Peyer's patch (tissue), 4 donors: ENCODE measurements around the gene LCLAT1. TPM values are rescaled to one million over a fixed set of nuclear protein-coding genes. Genes with fewer than 3 reads are reported as not detected.
A peak's percentile ranks its signal among the peaks of the same experiment; 100 is the strongest.

Source experiments
- DNase-seq, 3 donors: peaks; one replicate each; pipeline ENCODE4 v3.0.0-alpha.2; 2017 to 2019
- H3K27ac ChIP-seq, 4 donors: fragments of 200-600 bp; sonication (generic); one replicate each; pipeline ENCODE4 v1.5.1; 2016 to 2019
- H3K27me3 ChIP-seq, 2 donors: fragments of 200-600 bp; sonication (generic); one replicate each; pipeline ENCODE4 v1.5.1; 2019
- H3K36me3 ChIP-seq, 3 donors: fragments of 200-600 bp; sonication (generic); one replicate each; pipeline ENCODE4 v1.5.1; 2016 to 2019
- H3K4me1 ChIP-seq, 4 donors: fragments of 200-600 bp; sonication (generic); one replicate each; pipeline ENCODE4 v1.5.1; 2016 to 2019
- H3K4me3 ChIP-seq, 4 donors: fragments of 200-600 bp; sonication (generic); 1 replicate in 3 of 4; 2 replicates in 1 of 4; pipeline ENCODE4 v1.5.1; 2016 to 2019; ENCODE audit warnings: mild to moderate bottlenecking in 1 of 4
- H3K9me3 ChIP-seq, 4 donors: fragments of 200-600 bp; sonication (generic); one replicate each; pipeline ENCODE4 v1.5.1; 2016 to 2019; ENCODE audit warnings: mild to moderate bottlenecking in 1 of 4
- CTCF ChIP-seq, 6 experiments: fragments of 450-650 bp in 4 of 6; fragments of 200-600 bp in 2 of 6; sonication (generic) in 1 of 6; IDR thresholded peaks; one replicate each; pipeline ENCODE4 v1.5.1; 2017 to 2019; ENCODE audit warnings: antibody characterized with exemption in 6 of 6, mild to moderate bottlenecking in 3 of 6, moderate library complexity in 1 of 6
- POLR2A ChIP-seq, 2 donors: fragments of 450-650 bp; IDR thresholded peaks; one replicate each; pipeline ENCODE4 v1.5.1; 2017; ENCODE audit warnings: antibody characterized with exemption in 2 of 2, mild to moderate bottlenecking in 2 of 2, moderate library complexity in 2 of 2
- total RNA-seq, 4 donors: library from RNA; depleted of rRNA; stranded (reverse); fragments of >200 nt; gene quantifications; one replicate each; pipeline ENCODE4 v1.1.0, GENCODE V29; 2016

LCLAT1 gene
- total RNA-seq, 4 donors from 2014 or later = 10.7 to 60.8 (median 24.9) TPM

GRCh38 chr2:30456106-30456505 lies 9.1 kb downstream of the LCLAT1 start:
- Histone ChIP-seq H3K27ac (peak overlapping the region in 2 of 4 donors; percentile 5 to 9), H3K4me3 (no peak overlapping the region), H3K27me3 (no peaks in the 10 kb centered on the region), H3K9me3 (no peaks in the 10 kb centered on the region), H3K4me1 (peaks cover 0 to 15% (median 2%) of the 10 kb centered on the region in 4 donors), H3K36me3 (no peaks in the 10 kb centered on the region)
- DNase-seq = no peak
- TF ChIP-seq CTCF (IDR thresholded peaks at IDR 0.05) (no peak), POLR2A (IDR thresholded peaks at IDR 0.05) (no peak)

DNA sequence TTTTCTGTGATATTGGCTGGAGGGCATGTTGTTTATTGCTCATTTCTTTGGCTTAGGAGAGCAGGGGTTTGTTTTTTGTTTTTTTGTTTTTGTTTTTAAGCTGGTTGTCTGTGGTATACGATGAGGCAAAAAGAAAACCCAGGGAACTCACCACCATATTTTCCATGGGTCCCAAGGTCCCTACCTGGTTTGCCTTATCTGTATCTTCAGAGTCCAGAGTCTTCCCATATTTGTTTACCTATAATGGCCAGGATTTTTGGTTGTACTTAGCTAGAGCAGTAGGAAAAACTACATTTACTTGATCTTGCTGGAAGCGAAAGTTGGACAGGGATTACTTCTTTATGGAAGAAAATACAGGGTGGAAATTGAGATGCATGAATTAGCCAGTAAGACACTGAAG lies 9.5 kb downstream of the LCLAT1 start:
- no peaks in the 10 kb centered on the region for H3K36me3 ChIP-seq
- DNase-seq = no peak
- H3K9me3 ChIP-seq = no peaks in the 10 kb centered on the region
- no peaks in the 10 kb centered on the region for H3K27me3 ChIP-seq
- peaks cover 0 to 14% (median 2%) of the 10 kb centered on the region in 4 donors for H3K4me1 ChIP-seq
- no peak overlapping the region for H3K4me3 ChIP-seq
- peak overlapping the region in 2 of 4 donors; percentile 5 to 9 for H3K27ac ChIP-seq
- TF ChIP-seq CTCF (IDR thresholded peaks at IDR 0.05) (no peak), POLR2A (IDR thresholded peaks at IDR 0.05) (no peak)

- DNase-seq = no peak
- H3K27me3 ChIP-seq = no peaks in the 10 kb centered on the region
- H3K4me1 ChIP-seq = peaks cover 0 to 14% (median 2%) of the 10 kb centered on the region in 4 donors
- no peak overlapping the region for H3K4me3 ChIP-seq
- no peaks in the 10 kb centered on the region for H3K36me3 ChIP-seq
- TF ChIP-seq CTCF (IDR thresholded peaks at IDR 0.05) (no peak), POLR2A (IDR thresholded peaks at IDR 0.05) (no peak)
- H3K9me3 ChIP-seq = no peaks in the 10 kb centered on the region
- no peak overlapping the region for H3K27ac ChIP-seq
Observed at GRCh38 chr2:30457296-30457695, 10.2 kb downstream of the LCLAT1 start.

DNA sequence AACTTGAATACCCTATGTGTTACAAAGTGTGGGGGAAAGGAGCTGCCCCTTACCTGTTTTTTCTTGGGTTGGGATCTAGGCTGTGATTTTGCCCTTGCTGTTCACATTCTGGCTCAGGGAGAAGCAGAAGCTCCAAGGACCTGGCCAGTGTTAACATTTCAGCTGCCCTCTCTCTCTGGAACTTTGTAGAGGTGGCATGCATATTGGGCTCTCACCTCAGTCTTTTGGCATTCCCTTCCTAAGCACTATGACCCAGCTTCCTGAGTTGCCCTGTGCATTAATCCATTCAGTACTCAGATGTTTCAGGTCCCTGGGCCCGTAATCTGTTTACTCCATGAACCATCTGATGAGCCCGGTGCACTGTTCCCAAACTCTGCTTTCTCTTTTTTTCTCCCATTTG lies 12.1 kb downstream of the LCLAT1 start:
- H3K27me3 ChIP-seq = no peaks in the 10 kb centered on the region
- no peak overlapping the region for H3K27ac ChIP-seq
- no peak overlapping the region for H3K4me3 ChIP-seq
- TF ChIP-seq CTCF (IDR thresholded peaks at IDR 0.05) (no peak), POLR2A (IDR thresholded peaks at IDR 0.05) (no peak)
- H3K36me3 ChIP-seq = no peaks in the 10 kb centered on the region
- H3K4me1 ChIP-seq = peaks cover 0 to 14% (median 2%) of the 10 kb centered on the region in 4 donors
- no peaks in the 10 kb centered on the region for H3K9me3 ChIP-seq
- no peak for DNase-seq

- H3K36me3 ChIP-seq = no peaks in the 10 kb centered on the region
- H3K4me1 ChIP-seq = peaks cover 0 to 14% (median 2%) of the 10 kb centered on the region in 4 donors
- no peak for DNase-seq
- no peaks in the 10 kb centered on the region for H3K9me3 ChIP-seq
- no peak overlapping the region for H3K27ac ChIP-seq
- H3K27me3 ChIP-seq = no peaks in the 10 kb centered on the region
- TF ChIP-seq CTCF (IDR thresholded peaks at IDR 0.05) = no peak
- no peak for TF ChIP-seq POLR2A (IDR thresholded peaks at IDR 0.05)
- no peak overlapping the region for H3K4me3 ChIP-seq
Observed at GRCh38 chr2:30462131-30462857, 15.2 kb downstream of the LCLAT1 start.
